ENCODE measurements around the gene ZDHHC22. TPM values are rescaled to one million over a fixed set of nuclear protein-coding genes. Genes with fewer than 3 reads are reported as not detected.

The ZDHHC22 gene
- total and polyA plus RNA-seq, 2 of the 13 experiments (the other 11 are each of a cell fraction or from before 2014, with no cell fraction given) = not detected

GRCh38 chr14:77186911-77187648, 45.5 kb upstream of the ZDHHC22 start (continued):
- TF ChIP-seq ZNF280D (CRISPR knock-in tag; IDR thresholded peaks at IDR 0.05) (no peak), IRX3 (CRISPR knock-in tag; IDR thresholded peaks at IDR 0.05; ENCODE audit: borderline replicate concordance, low read depth) (no peak), ZNF83 (CRISPR knock-in tag; IDR thresholded peaks at IDR 0.05; ENCODE audit: borderline replicate concordance) (no peak), KLF11 (CRISPR knock-in tag; IDR thresholded peaks at IDR 0.05) (no peak), NFYC (CRISPR knock-in tag; IDR thresholded peaks at IDR 0.05) (no peak), KDM1A (CRISPR knock-in tag; IDR thresholded peaks at IDR 0.05) (no peak), ZNF687 (CRISPR knock-in tag; IDR thresholded peaks at IDR 0.05) (peak; percentile 66), ZNF292 (CRISPR knock-in tag; IDR thresholded peaks at IDR 0.05; ENCODE audit: borderline replicate concordance, low read depth) (peak; percentile 64; the same call in 1 of the 2 replicates), FOSL1 (CRISPR knock-in tag; IDR thresholded peaks at IDR 0.05; ENCODE audit: borderline replicate concordance) (no peak), ZNF354B (CRISPR knock-in tag; IDR thresholded peaks at IDR 0.05) (no peak), IRF2 (CRISPR knock-in tag; IDR thresholded peaks at IDR 0.05) (no peak), ZNF431 (CRISPR knock-in tag; IDR thresholded peaks at IDR 0.05; ENCODE audit: borderline replicate concordance, low read depth) (no peak), MYPOP (CRISPR knock-in tag; IDR thresholded peaks at IDR 0.05) (no peak), PBX3 (CRISPR knock-in tag; IDR thresholded peaks at IDR 0.05; ENCODE audit: borderline replicate concordance) (no peak), HMGXB4 (CRISPR knock-in tag; IDR thresholded peaks at IDR 0.05; ENCODE audit: borderline replicate concordance in 1 of 2, low read depth in 1 of 2) (no peak)

All from HepG2 (cell line).